ENCODE results near the gene ACBD6. TPM values are rescaled to one million over a fixed set of nuclear protein-coding genes. Genes with fewer than 3 reads are reported as not detected.

Gene ACBD6
- total and polyA plus RNA-seq, 2 experiments from 2014 or later = 27.3 to 44.2 TPM

DNA sequence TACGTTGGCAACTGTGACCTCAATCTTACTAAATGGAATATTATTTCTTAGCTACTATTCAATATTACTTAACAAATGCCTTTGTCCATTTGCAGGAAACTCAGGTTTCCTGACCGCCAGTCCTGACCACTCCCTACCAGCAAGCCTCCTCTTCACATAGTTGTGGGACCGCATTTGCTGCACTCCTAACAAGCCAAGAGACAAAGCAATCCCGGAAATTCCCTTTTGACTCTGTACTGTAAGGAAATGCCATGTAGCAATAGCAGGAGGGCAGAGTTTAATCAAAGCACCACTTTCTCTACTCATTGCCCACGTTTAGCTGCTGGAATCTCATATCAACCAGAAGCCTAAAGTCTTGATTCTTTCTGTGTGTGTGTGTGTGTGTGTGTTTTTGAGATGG lies 28.1 kb upstream of the ACBD6 start:
- 47 to 57% methylated on average over 5 of the region's 5 CpGs for WGBS, 2 experiments (ENCODE audit: low coverage in 1 of 2, low lambda C conversion rate in 2 of 2, missing lambda C conversion rate in 2 of 2)
- Histone ChIP-seq H3K27me3 (replicated peaks; ENCODE audit: insufficient read depth) (no peaks in the 10 kb centered on the region), H3K79me2 (ENCODE audit: insufficient read depth) (no peaks in the 10 kb centered on the region), H3K36me3 (ENCODE audit: low read depth) (no peaks in the 10 kb centered on the region), H3K27ac (peak overlapping the region; percentile 31), H3K4me3 (no peak overlapping the region), H3K9ac (no peak overlapping the region), H4K20me1 (ENCODE audit: insufficient read depth) (no peaks in the 10 kb centered on the region), H3K9me2 (ENCODE audit: insufficient read depth) (no peaks in the 10 kb centered on the region), H3F3A (ENCODE audit: insufficient read depth) (no peaks in the 10 kb centered on the region; the same call in 1 of the 2 replicates), H3K4me2 (ENCODE audit: unreplicated experiment) (peak overlapping the region; percentile 17), H3K9me3 (ENCODE audit: low read depth) (no peaks in the 10 kb centered on the region), H2AFZ (peak overlapping the region; percentile 45), H3K4me1 (ENCODE audit: insufficient read depth) (peaks cover 12% of the 10 kb centered on the region)
- in situ Hi-C loops (cut with MboI) = no loop called here
- TF ChIP-seq EZH2phosphoT487 (IDR thresholded peaks at IDR 0.05; ENCODE audit: insufficient read depth, low read depth) (no peak), EZH2 (IDR thresholded peaks at IDR 0.05; ENCODE audit: insufficient read depth, poor library complexity, severe bottlenecking) (no peak)
- peak; percentile 80 for DNase-seq

- no peaks in the 10 kb centered on the region for H3K9me3 ChIP-seq (ENCODE audit: low read depth)
- no peak overlapping the region for H3K4me2 ChIP-seq (ENCODE audit: unreplicated experiment)
- in situ Hi-C loops (cut with MboI) = loop anchor here (10.0 kb wide), 1 partner anchor 636 kb away; no protein-coding TSS in a partner anchor
- H4K20me1 ChIP-seq (ENCODE audit: insufficient read depth) = no peaks in the 10 kb centered on the region
- H3K27ac ChIP-seq = no peak overlapping the region
- H3K36me3 ChIP-seq (ENCODE audit: low read depth) = no peaks in the 10 kb centered on the region
- TF ChIP-seq EZH2 (IDR thresholded peaks at IDR 0.05; ENCODE audit: insufficient read depth, poor library complexity, severe bottlenecking) = no peak
- TF ChIP-seq EZH2phosphoT487 (IDR thresholded peaks at IDR 0.05; ENCODE audit: insufficient read depth, low read depth) = no peak
- no peak for DNase-seq
- H3K9me2 ChIP-seq (ENCODE audit: insufficient read depth) = no peaks in the 10 kb centered on the region
- H2AFZ ChIP-seq = no peak overlapping the region
- no peaks in the 10 kb centered on the region for H3K79me2 ChIP-seq (ENCODE audit: insufficient read depth)
- no peaks in the 10 kb centered on the region; the same call in 1 of the 2 replicates for H3F3A ChIP-seq (ENCODE audit: insufficient read depth)
- H3K27me3 ChIP-seq (replicated peaks; ENCODE audit: insufficient read depth) = no peaks in the 10 kb centered on the region
- H3K4me1 ChIP-seq (ENCODE audit: insufficient read depth) = peaks cover 12% of the 10 kb centered on the region
- 80 to 82% methylated on average over 11 of the region's 11 CpGs for WGBS, 2 experiments (ENCODE audit: low coverage in 1 of 2, low lambda C conversion rate in 2 of 2, missing lambda C conversion rate in 2 of 2)
- H3K4me3 ChIP-seq = no peak overlapping the region
- H3K9ac ChIP-seq = no peak overlapping the region
These were observed 26.6 kb upstream of the ACBD6 start for GRCh38 chr1:180528868-180529470.

DNA sequence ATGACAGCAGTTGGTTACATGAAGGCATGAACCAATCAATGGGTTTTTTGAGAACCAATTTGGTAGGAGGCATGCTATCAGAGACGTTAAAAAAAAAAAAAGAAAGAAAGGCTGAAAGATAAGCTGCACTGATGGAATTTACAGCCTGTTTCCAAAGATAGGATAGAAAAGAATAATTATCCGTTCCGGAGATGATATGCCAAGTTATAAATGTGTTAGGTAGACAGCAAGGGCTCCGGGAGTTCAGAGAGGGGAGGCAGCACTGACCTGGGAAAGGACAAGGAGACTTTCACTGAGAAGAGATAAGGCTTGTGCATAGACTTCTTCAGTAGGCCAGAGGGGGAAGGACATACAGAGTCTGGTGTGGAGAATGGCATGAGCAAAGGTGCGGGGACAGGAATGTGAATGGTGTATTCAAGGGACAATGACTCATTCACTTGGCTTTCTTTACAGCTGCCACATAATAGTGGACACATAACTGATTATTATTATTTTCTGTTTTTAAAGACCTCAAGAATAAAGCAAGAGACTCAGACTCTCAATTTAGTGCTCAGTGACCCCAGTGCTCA lies 24.8 kb upstream of the ACBD6 start:
- no peaks in the 10 kb centered on the region; the same call in 1 of the 2 replicates for H3F3A ChIP-seq (ENCODE audit: insufficient read depth)
- no peaks in the 10 kb centered on the region for H3K9me2 ChIP-seq (ENCODE audit: insufficient read depth)
- no peaks in the 10 kb centered on the region for H3K79me2 ChIP-seq (ENCODE audit: insufficient read depth)
- in situ Hi-C loops (cut with MboI) = loop anchor here (10.0 kb wide), 1 partner anchor 638 kb away; no protein-coding TSS in a partner anchor
- H3K9me3 ChIP-seq (ENCODE audit: low read depth) = no peaks in the 10 kb centered on the region
- 85 to 91% methylated on average over 5 of the region's 5 CpGs for WGBS, 2 experiments (ENCODE audit: low coverage in 1 of 2, low lambda C conversion rate in 2 of 2, missing lambda C conversion rate in 2 of 2)
- no peak for TF ChIP-seq EZH2 (IDR thresholded peaks at IDR 0.05; ENCODE audit: insufficient read depth, poor library complexity, severe bottlenecking)
- no peak for TF ChIP-seq EZH2phosphoT487 (IDR thresholded peaks at IDR 0.05; ENCODE audit: insufficient read depth, low read depth)
- H3K9ac ChIP-seq = no peak overlapping the region
- H3K4me2 ChIP-seq (ENCODE audit: unreplicated experiment) = no peak overlapping the region
- H3K27ac ChIP-seq = no peak overlapping the region
- H3K36me3 ChIP-seq (ENCODE audit: low read depth) = no peaks in the 10 kb centered on the region
- H3K27me3 ChIP-seq (replicated peaks; ENCODE audit: insufficient read depth) = no peaks in the 10 kb centered on the region
- no peak overlapping the region for H3K4me3 ChIP-seq
- peaks cover 12% of the 10 kb centered on the region for H3K4me1 ChIP-seq (ENCODE audit: insufficient read depth)
- peak; percentile 75 for DNase-seq
- no peaks in the 10 kb centered on the region for H4K20me1 ChIP-seq (ENCODE audit: insufficient read depth)
- H2AFZ ChIP-seq = no peak overlapping the region

DNA sequence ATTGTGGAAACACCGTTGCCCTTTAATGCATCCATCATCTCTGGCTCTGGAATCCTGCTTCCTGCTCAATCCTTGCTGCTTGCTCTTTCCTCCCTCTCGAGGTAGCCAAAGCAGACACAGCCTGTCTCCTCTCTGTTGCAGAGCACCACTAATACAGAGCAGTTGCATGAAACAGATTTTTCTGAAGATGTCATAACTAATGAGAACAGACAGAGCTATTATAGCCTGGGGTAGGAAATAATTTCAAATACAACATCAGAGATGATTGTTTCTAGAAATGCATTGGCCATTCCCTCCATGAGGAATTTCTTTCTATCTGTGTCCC lies 23.3 kb upstream of the ACBD6 start:
- H3K79me2 ChIP-seq (ENCODE audit: insufficient read depth) = no peaks in the 10 kb centered on the region
- no peaks in the 10 kb centered on the region for H3K9me3 ChIP-seq (ENCODE audit: low read depth)
- no peaks in the 10 kb centered on the region for H4K20me1 ChIP-seq (ENCODE audit: insufficient read depth)
- peaks cover 12% of the 10 kb centered on the region for H3K4me1 ChIP-seq (ENCODE audit: insufficient read depth)
- no peaks in the 10 kb centered on the region; the same call in 1 of the 2 replicates for H3F3A ChIP-seq (ENCODE audit: insufficient read depth)
- H3K9ac ChIP-seq = no peak overlapping the region
- no peaks in the 10 kb centered on the region for H3K9me2 ChIP-seq (ENCODE audit: insufficient read depth)
- H3K36me3 ChIP-seq (ENCODE audit: low read depth) = no peaks in the 10 kb centered on the region
- TF ChIP-seq EZH2phosphoT487 (IDR thresholded peaks at IDR 0.05; ENCODE audit: insufficient read depth, low read depth) (no peak), EZH2 (IDR thresholded peaks at IDR 0.05; ENCODE audit: insufficient read depth, poor library complexity, severe bottlenecking) (no peak)
- no peak overlapping the region for H2AFZ ChIP-seq
- H3K4me3 ChIP-seq = no peak overlapping the region
- H3K27me3 ChIP-seq (replicated peaks; ENCODE audit: insufficient read depth) = no peaks in the 10 kb centered on the region
- in situ Hi-C loops (cut with MboI) = loop anchor here (10.0 kb wide), 1 partner anchor 639 kb away; no protein-coding TSS in a partner anchor
- no peak overlapping the region for H3K27ac ChIP-seq
- WGBS, 2 experiments (ENCODE audit: low coverage in 1 of 2, low lambda C conversion rate in 2 of 2, missing lambda C conversion rate in 2 of 2) = 6 to 9% methylated on average over 2 of the region's 2 CpGs
- no peak overlapping the region for H3K4me2 ChIP-seq (ENCODE audit: unreplicated experiment)
- no peak for DNase-seq

Data from GM23248 (cell line).